Measurements from ENCODE around the gene RDH13.
"Not testable (repeated sequence)": the region's sequence is repeated elsewhere in the genome, so short reads cannot be mapped to it uniquely, and the experiment has no call there.

DNA sequence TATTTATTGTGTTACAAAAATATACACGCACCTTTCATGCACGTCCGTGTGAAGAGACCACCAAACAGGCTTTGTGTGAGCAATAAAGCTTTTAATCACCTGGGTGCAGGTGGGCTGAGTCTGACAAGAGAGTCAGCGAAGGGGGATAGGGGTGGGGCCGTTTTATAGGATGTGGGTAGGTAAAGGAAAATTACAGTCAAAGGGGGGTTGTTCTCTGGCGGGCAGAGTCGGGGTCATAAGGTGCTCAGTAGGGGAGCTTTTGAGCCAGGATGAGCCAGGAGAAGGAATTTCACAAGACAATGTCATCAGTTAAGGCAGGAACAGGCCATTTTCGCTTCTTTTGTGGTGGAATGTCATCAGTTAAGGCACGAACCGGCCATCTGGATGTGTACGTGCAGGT is 56.2 kb downstream of the RDH13 start:
- TF ChIP-seq POLR2A (IDR thresholded peaks at IDR 0.05): not testable (repeated sequence)
- TF ChIP-seq, protein P1, sequence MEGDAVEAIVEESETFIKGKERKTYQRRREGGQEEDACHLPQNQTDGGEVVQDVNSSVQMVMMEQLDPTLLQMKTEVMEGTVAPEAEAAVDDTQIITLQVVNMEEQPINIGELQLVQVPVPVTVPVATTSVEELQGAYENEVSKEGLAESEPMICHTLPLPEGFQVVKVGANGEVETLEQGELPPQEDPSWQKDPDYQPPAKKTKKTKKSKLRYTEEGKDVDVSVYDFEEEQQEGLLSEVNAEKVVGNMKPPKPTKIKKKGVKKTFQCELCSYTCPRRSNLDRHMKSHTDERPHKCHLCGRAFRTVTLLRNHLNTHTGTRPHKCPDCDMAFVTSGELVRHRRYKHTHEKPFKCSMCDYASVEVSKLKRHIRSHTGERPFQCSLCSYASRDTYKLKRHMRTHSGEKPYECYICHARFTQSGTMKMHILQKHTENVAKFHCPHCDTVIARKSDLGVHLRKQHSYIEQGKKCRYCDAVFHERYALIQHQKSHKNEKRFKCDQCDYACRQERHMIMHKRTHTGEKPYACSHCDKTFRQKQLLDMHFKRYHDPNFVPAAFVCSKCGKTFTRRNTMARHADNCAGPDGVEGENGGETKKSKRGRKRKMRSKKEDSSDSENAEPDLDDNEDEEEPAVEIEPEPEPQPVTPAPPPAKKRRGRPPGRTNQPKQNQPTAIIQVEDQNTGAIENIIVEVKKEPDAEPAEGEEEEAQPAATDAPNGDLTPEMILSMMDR (IDR thresholded peaks at IDR 0.05): not testable (repeated sequence)

All from ovary (tissue), 3 donors.